ENCODE data around the gene KIAA0040.

Gene KIAA0040

DNA sequence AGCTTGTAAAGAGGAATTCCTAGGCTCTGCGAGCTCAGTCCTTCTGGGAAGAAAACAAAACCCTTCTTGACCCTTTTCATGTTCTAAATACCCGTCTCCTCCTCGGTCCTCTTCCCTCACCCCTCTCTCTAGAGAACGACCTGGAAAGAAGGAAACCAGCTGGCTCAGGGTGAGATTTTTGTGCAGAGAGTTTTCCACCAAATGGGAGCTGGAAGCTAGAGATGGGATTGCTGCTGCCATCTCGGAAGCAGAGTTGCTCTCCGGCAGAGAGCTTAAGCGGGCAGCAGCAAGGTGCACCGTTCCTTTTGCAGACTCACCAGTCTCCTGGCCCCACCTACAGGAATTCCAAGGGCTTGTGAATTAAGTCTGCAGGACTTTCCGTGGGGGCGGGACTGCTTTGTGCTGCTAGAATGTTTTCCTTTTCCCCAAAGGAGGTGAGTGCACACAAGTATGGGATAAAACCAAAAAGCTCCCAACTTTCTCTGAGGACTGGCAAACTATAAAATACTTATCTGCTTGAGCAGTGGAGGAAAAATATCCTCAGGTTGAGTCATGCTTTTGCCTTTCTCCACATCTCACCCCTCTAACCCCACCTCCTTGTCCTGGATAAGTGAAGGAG, 29.1 kb upstream of the KIAA0040 start:
- in situ Hi-C loops (cut with MboI; ENCODE audit: low sequenced_read_pairs, unreplicated experiment), result no loop called here
- no peak for DNase-seq (ENCODE audit: low spot score)
- no peak for TF ChIP-seq CTCF (IDR thresholded peaks at IDR 0.05; ENCODE audit: borderline replicate concordance, control extremely low read depth, extremely low read depth, insufficient read depth, missing control alignments)

DNA sequence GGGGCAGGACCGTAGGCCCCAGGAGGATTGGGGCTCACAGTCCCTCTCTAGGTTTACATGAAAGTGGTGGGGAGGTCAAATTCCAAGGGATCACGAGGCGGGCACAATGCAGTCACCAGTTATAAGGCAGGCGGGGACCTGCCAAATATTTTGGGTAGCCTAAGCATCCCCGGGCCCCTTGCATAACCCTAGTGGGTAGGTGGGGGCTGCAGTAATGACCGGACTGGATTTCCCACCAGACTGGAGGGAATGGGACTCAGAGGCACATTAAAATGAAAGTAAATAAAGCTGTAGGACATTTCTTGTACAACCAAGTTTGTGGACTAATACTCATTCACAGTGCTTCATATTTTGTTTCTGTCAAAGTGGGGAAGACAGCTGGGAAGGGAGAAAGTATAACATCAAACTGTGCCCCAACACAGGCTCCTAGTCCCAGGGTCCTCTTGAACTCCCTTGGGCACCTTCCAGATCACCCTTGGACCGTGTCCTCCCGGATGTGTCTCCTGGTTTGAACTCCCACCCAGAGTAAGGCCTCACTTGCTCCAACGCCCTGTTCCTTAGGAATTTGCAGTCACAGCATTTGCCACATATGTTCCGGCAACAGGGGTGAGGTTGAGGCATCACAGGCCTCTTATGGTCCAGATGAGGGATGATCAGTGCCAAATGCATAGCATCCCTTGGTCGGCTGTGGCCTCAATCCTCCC, 28.4 kb upstream of the KIAA0040 start:
- no peak for DNase-seq (ENCODE audit: low spot score)
- no peak for TF ChIP-seq CTCF (IDR thresholded peaks at IDR 0.05; ENCODE audit: borderline replicate concordance, control extremely low read depth, extremely low read depth, insufficient read depth, missing control alignments)
- in situ Hi-C loops (cut with MboI; ENCODE audit: low sequenced_read_pairs, unreplicated experiment), result no loop called here

DNA sequence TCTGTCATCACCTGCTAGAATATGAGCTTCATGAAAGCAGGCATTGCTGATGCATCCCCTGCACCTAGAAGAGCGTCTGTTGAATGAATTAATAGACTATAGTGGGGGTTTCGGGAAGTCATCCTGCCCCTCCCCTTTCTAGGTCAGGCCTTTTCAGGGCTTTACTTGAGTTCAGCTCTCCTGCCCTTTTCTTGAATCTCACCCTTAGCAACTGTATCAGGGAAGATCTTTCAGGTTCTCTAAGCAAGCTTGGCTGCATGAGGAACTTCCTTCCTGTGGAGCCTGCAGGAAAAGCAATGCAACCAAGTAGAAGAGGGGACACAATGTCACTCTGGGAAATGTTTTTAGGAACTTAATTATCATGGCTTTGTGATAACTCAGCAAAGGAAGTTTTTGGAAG, 27.2 kb upstream of the KIAA0040 start:
- in situ Hi-C loops (cut with MboI; ENCODE audit: low sequenced_read_pairs, unreplicated experiment), result no loop called here
- TF ChIP-seq CTCF (IDR thresholded peaks at IDR 0.05; ENCODE audit: borderline replicate concordance, control extremely low read depth, extremely low read depth, insufficient read depth, missing control alignments), result no peak
- DNase-seq (ENCODE audit: low spot score), result no peak

- TF ChIP-seq CTCF (IDR thresholded peaks at IDR 0.05; ENCODE audit: borderline replicate concordance, control extremely low read depth, extremely low read depth, insufficient read depth, missing control alignments), result no peak
- in situ Hi-C loops (cut with MboI; ENCODE audit: low sequenced_read_pairs, unreplicated experiment), result no loop called here
- no peak for DNase-seq (ENCODE audit: low spot score)
Observed at GRCh38 chr1:175218786-175219434, 26.3 kb upstream of the KIAA0040 start.

DNA sequence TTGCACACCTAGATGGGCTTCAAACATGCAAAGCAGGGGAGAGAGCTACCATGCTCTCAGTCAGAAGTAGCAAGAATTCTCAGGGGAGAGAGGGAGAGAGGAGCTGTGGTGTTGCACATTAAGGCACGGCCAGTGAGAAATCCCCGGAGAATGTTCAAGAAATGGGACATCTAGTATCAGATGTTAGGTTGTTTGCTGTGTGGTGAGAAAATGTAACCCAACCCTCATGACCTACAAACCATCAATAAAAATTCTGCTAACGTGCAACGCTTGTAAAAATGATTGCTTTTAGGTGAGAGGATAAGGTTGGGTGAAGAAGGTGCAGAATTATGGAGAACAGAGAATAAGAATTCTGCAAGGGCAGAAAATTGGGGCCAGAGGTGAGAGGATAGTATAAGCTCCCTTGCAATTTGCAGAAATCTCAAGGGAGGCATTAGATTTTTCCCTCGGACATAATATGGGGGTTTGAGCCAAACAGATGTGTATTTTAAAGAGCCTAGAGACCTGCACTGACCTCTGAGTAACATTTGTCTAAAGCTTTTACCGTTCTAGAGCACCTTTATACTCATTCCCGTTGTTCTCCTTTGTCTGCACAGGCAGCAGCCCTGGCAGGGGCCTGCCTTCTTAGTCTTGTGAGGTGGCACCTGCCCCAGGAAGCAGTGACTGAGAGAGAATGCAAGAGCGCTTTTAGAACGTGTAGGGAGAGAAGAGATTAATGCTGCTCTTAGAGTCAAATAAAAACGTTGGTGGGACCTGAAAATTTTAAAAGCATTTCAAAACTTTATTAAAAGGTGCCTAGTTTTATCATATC, 25.4 kb upstream of the KIAA0040 start:
- in situ Hi-C loops (cut with MboI; ENCODE audit: low sequenced_read_pairs, unreplicated experiment), result no loop called here
- DNase-seq (ENCODE audit: low spot score), result no peak
- TF ChIP-seq CTCF (IDR thresholded peaks at IDR 0.05; ENCODE audit: borderline replicate concordance, control extremely low read depth, extremely low read depth, insufficient read depth, missing control alignments), result no peak

DNA sequence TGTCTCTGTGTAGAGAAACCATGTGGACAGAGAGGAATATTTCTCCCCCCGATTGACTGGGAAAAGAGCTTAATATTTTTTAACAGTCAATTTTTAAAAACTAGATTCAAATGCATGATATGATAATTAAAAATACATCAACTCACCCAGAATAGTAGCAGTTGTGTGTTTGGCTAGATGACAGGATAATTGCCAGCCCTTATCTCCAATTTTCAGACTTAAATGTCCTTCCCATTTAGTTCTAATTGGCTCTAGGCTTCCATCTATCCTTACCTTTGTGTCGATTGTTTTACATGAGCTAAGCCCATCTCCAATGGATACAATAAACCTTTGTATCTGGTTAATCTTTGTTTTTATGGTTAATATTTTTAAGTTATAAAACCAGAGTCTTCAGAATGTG, 23.9 kb upstream of the KIAA0040 start:
- in situ Hi-C loops (cut with MboI; ENCODE audit: low sequenced_read_pairs, unreplicated experiment), result no loop called here
- no peak for DNase-seq (ENCODE audit: low spot score)
- no peak for TF ChIP-seq CTCF (IDR thresholded peaks at IDR 0.05; ENCODE audit: borderline replicate concordance, control extremely low read depth, extremely low read depth, insufficient read depth, missing control alignments)

All from GM13976 (cell line).